ENCODE data around the gene AKAP12.

- TF ChIP-seq CTCF (IDR thresholded peaks at IDR 0.05; ENCODE audit: low read length) (no peak), EZH2 (IDR thresholded peaks at IDR 0.05; ENCODE audit: borderline replicate concordance, low read length) (no peak)
Observed at GRCh38 chr6:151254451-151255081, 14.8 kb downstream of the AKAP12 start.

All from OCI-LY1 (cell line).